ENCODE results near the gene TBL1X. TPM values are rescaled to one million over a fixed set of nuclear protein-coding genes. Genes with fewer than 3 reads are reported as not detected.

Gene TBL1X
- total and polyA plus RNA-seq, 2 donors (not counting 1 experiment from before 2014, with no cell fraction given): 8.8 to 65.1 TPM

DNA sequence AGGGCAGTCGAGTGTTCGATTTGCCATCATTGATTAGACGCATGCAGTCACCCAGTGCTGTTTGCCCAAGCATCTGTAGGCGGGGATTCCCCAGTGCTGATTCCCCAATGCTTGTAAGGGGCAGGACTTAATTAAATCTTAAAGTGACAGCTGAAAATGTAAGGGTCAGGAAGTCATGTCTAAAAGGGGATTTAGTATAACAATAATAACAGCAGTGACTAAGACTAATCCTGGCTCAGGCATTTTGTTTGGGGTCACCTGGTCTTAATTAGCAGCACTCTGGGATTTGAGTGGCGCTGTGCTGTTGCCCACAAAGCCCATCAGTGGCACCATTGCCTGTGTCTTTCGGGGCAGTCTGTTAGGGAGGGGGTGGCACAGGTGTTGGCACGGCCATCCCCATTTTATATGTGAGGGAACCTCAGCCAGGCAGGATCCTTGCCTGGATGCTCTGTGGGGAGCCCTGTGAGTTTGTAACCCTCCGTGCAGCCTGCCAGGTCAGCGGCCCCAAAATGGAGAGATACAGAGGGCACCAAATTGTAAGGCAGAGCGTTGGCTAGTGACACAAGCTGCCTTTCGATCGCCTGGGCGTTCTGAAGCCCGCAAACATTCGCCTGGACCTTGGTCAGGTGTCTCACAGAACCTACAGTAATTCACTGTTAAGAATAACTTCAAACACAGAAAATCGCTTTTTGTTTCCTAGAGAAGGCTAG is 146.7 kb downstream of the TBL1X start:
- 90% methylated on average over 2 of the region's 16 CpGs for WGBS (ENCODE audit: insufficient coverage)
- no peak overlapping the region for H3K4me2 ChIP-seq (replicated peaks; ENCODE audit: low read depth, low read length, poor library complexity, severe bottlenecking)
- H3K27ac Mint-ChIP-seq: no peak overlapping the region
- H3K27me3 ChIP-seq (replicated peaks in 1 of 4; ENCODE audit: control extremely low read depth in 1 of 4, control insufficient read depth in 3 of 4, insufficient read depth in 4 of 4, low read length in 3 of 4): no peaks in the 10 kb centered on the region
- no peaks in the 10 kb centered on the region for H3K36me3 ChIP-seq (replicated peaks in 1 of 2; ENCODE audit: control extremely low read depth in 1 of 2, control insufficient read depth in 1 of 2, extremely low read depth in 1 of 2, insufficient read depth in 2 of 2, low read length in 1 of 2)
- peaks cover 22% of the 10 kb centered on the region for H4K20me1 ChIP-seq (ENCODE audit: control insufficient read depth, insufficient read depth, low read length, poor library complexity, severe bottlenecking)
- H3K9ac ChIP-seq (ENCODE audit: low read length): no peak overlapping the region
- intact Hi-C loops (cut with micrococcal nuclease): no loop called here
- H3K9me3 Mint-ChIP-seq (ENCODE audit: insufficient read depth): no peaks in the 10 kb centered on the region
- POLR2A ChIA-PET: no interaction called here
- no peak for TF ChIP-seq EZH2 (IDR thresholded peaks at IDR 0.05; ENCODE audit: borderline replicate concordance, insufficient read depth, low read depth, low read length, poor library complexity, severe bottlenecking)
- TF ChIP-seq, protein P1, sequence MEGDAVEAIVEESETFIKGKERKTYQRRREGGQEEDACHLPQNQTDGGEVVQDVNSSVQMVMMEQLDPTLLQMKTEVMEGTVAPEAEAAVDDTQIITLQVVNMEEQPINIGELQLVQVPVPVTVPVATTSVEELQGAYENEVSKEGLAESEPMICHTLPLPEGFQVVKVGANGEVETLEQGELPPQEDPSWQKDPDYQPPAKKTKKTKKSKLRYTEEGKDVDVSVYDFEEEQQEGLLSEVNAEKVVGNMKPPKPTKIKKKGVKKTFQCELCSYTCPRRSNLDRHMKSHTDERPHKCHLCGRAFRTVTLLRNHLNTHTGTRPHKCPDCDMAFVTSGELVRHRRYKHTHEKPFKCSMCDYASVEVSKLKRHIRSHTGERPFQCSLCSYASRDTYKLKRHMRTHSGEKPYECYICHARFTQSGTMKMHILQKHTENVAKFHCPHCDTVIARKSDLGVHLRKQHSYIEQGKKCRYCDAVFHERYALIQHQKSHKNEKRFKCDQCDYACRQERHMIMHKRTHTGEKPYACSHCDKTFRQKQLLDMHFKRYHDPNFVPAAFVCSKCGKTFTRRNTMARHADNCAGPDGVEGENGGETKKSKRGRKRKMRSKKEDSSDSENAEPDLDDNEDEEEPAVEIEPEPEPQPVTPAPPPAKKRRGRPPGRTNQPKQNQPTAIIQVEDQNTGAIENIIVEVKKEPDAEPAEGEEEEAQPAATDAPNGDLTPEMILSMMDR (IDR thresholded peaks at IDR 0.05): no peak
- ATAC-seq (ENCODE audit: low read depth) (peak; percentile 31), DNase-seq (peak; percentile 3)
- no peaks in the 10 kb centered on the region for H3K9me3 ChIP-seq (ENCODE audit: control extremely low read depth in 1 of 3, control insufficient read depth in 2 of 3, insufficient read depth in 1 of 3, low read length in 2 of 3)
- peaks cover 3 to 7% of the 10 kb centered on the region in 2 donors for H3K4me1 ChIP-seq (ENCODE audit: control insufficient read depth in 2 of 2, insufficient read depth in 2 of 2, low read length in 2 of 2)
- no peak overlapping the region for H2AFZ ChIP-seq (ENCODE audit: insufficient read depth, low read depth, low read length, poor library complexity, severe bottlenecking)
- no peak overlapping the region for H3K4me3 ChIP-seq (ENCODE audit: control extremely low read depth in 1 of 5, extremely low read depth in 1 of 5, insufficient read depth in 1 of 5, low read depth in 2 of 5, low read length in 4 of 5)
- no peak overlapping the region for H3K27ac ChIP-seq (ENCODE audit: low read length in 2 of 2)
- peaks cover 23% of the 10 kb centered on the region for H3K4me1 Mint-ChIP-seq
- no peaks in the 10 kb centered on the region for H3K27me3 Mint-ChIP-seq
- H3K4me3 Mint-ChIP-seq: peak overlapping the region; percentile 60
- peaks cover 15% of the 10 kb centered on the region for H3K79me2 ChIP-seq (ENCODE audit: control insufficient read depth, insufficient read depth, low read length)
- CTCF ChIA-PET: no interaction called here

DNA sequence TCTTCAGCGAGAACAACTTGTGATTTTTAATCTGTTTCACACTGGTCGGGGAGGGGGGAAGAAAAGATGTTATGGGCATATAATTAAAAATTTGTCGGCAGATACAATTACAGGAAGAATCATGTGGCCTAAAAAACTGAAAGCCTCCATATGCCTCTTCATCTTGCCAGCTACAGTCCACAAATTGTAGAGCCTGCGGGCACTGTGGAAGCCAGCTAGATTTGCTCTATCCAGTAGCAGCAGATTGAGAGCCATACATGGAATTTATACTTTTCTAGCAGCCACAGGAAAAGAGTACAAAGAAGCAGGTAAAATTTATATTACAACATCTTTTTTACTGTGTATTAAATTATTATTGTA is 147.3 kb downstream of the TBL1X start:
- Histone ChIP-seq H3K4me1 (ENCODE audit: control insufficient read depth in 2 of 2, insufficient read depth in 2 of 2, low read length in 2 of 2) (peaks cover 3 to 7% of the 10 kb centered on the region in 2 donors), H3K9me3 (ENCODE audit: control extremely low read depth in 1 of 3, control insufficient read depth in 2 of 3, insufficient read depth in 1 of 3, low read length in 2 of 3) (no peaks in the 10 kb centered on the region), H2AFZ (ENCODE audit: insufficient read depth, low read depth, low read length, poor library complexity, severe bottlenecking) (no peak overlapping the region), H3K4me3 (ENCODE audit: control extremely low read depth in 1 of 5, extremely low read depth in 1 of 5, insufficient read depth in 1 of 5, low read depth in 2 of 5, low read length in 4 of 5) (no peak overlapping the region), H4K20me1 (ENCODE audit: control insufficient read depth, insufficient read depth, low read length, poor library complexity, severe bottlenecking) (peaks cover 22% of the 10 kb centered on the region), H3K4me2 (replicated peaks; ENCODE audit: low read depth, low read length, poor library complexity, severe bottlenecking) (no peak overlapping the region), H3K9ac (ENCODE audit: low read length) (no peak overlapping the region), H3K79me2 (ENCODE audit: control insufficient read depth, insufficient read depth, low read length) (peaks cover 12% of the 10 kb centered on the region), H3K27ac (ENCODE audit: low read length in 2 of 2) (no peak overlapping the region), H3K27me3 (replicated peaks in 1 of 4; ENCODE audit: control extremely low read depth in 1 of 4, control insufficient read depth in 3 of 4, insufficient read depth in 4 of 4, low read length in 3 of 4) (no peaks in the 10 kb centered on the region), H3K36me3 (replicated peaks in 1 of 2; ENCODE audit: control extremely low read depth in 1 of 2, control insufficient read depth in 1 of 2, extremely low read depth in 1 of 2, insufficient read depth in 2 of 2, low read length in 1 of 2) (no peaks in the 10 kb centered on the region)
- POLR2A ChIA-PET: no interaction called here
- DNase-seq (no peak), ATAC-seq (ENCODE audit: low read depth) (no peak)
- Mint-ChIP-seq H3K4me1 (peaks cover 21% of the 10 kb centered on the region), H3K4me3 (no peak overlapping the region), H3K27me3 (no peaks in the 10 kb centered on the region), H3K27ac (no peak overlapping the region), H3K9me3 (ENCODE audit: insufficient read depth) (no peaks in the 10 kb centered on the region)
- CTCF ChIA-PET: no interaction called here
- intact Hi-C loops (cut with micrococcal nuclease): no loop called here
- TF ChIP-seq, protein P1 (IDR thresholded peaks at IDR 0.05): no peak
- no peak for TF ChIP-seq EZH2 (IDR thresholded peaks at IDR 0.05; ENCODE audit: borderline replicate concordance, insufficient read depth, low read depth, low read length, poor library complexity, severe bottlenecking)
- WGBS (ENCODE audit: insufficient coverage): no CpG with 5 or more reads among the region's 4 CpGs

All from B cell (primary cell).